ENCODE results near the gene TENT4B.

- TF ChIP-seq CTCF (IDR thresholded peaks at IDR 0.05; ENCODE audit: low read depth, low read length, poor library complexity, severe bottlenecking): peak; percentile 41
- no peak for TF ChIP-seq EZH2phosphoT487 (IDR thresholded peaks at IDR 0.05; ENCODE audit: borderline replicate concordance, low read length)
These were observed 112.2 kb downstream of the TENT4B start for GRCh38 chr16:50265260-50265659.
